TTC549 (cell line): ENCODE measurements around the gene PGBD2.
"Not testable (repeated sequence)": the region's sequence is repeated elsewhere in the genome, so short reads cannot be mapped to it uniquely, and the experiment has no call there.

Source experiments
- FAIRE-seq: peaks from 2 replicates; lab custom pipeline; 2012; peaks lifted over from hg19 to GRCh38; lab: Jason Lieb, UNC

Gene PGBD2

DNA sequence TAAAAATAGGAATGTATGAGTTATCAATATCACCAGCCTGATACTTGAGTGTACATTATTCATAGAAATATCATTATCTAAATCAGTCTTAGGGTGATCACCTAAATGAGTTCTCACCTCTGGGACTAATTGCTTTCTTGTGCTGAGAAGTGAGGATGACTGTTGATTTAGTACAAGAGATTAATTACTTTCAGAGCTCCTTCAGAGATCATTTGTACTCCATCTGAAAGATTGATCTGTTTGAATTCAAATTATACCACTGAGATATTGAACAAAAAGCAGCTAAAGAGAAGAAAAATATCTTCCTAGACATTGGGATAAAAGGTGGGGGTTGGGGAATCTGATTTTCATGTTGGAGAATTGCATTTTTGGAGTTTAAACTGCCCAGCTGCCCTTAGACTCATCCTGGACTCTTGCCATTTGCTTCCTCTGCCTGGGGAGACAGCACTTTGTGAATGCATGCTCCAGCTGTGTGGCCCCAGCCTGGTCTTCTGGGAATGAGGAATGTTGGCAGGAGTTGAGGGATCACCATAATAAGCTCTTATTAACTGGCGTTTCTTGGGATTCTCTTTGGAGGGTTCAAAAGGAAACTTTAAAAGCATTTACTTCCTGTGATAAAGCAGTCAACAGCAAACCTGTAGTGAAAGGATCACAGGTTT, 19.7 kb upstream of the PGBD2 start:
- FAIRE-seq = no peak

GRCh38 chr1:248889914-248890243, 16.2 kb upstream of the PGBD2 start:
- FAIRE-seq = not testable (repeated sequence)

DNA sequence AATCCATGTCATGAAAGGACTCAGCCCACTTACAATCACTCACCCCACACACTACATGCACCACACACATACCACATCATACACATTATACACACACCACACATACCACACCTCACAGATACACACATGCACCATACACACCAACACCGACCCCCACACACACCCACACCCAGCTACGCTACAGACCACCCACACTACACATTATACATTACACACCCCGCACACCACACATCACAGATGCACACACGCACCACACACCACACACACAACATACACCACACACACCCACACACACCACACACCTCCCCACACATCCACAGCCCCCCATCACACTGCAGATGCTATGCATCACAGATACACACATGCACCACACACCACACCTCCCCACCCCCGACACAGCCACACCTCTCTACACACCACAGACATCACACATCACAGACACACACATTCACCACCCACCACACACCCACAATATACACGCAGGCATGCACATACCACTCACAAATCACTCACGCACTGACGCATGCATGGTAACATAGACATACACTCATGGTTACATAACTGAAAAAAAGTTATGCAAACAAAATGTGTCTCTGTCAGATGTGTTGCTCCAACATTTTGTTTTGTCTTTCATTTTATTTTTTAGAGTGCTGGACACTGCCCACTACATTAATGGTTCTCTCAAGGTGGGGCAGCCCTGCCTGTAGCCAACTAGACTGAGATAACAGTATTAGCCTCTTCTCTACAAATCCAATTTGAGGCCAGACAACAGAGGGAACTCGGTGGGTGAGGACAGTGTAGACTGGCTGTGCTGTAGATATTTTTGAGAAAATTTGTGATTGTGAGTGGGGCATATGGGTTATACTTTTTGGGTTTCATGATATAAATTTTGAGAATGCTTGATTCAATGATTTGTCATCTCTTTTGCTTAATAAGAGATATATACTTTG, 15.2 kb upstream of the PGBD2 start:
- FAIRE-seq = no peak

GRCh38 chr1:248891758-248892157, 14.3 kb upstream of the PGBD2 start:
- no peak for FAIRE-seq

GRCh38 chr1:248892590-248892989, 13.4 kb upstream of the PGBD2 start:
- FAIRE-seq = no peak

- no peak for FAIRE-seq
These were observed 11.2 kb upstream of the PGBD2 start for GRCh38 chr1:248894837-248895236.

GRCh38 chr1:248897412-248898337, 8.4 kb upstream of the PGBD2 start:
- FAIRE-seq = no peak

DNA sequence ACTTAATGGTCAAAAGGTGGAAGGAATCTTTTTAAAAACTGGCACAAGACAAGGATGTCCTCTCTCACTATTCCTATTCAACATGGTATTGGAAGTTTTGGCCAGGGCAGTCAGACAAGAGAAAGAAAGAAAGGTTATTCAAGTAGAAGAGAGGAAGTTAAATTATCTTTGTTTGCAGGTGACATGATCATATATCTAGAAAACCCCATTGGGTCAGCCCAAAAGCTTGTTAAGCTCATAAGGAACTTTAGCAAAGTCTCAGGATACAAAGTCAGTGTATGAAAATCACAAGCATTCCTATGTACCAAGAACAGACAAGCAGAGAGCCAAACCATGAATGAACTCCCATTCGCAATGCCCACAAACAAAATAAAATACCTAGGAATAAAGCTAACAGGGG, 5.4 kb upstream of the PGBD2 start:
- no peak for FAIRE-seq

- no peak for FAIRE-seq
These were observed 4.5 kb upstream of the PGBD2 start for GRCh38 chr1:248901578-248901977.

DNA sequence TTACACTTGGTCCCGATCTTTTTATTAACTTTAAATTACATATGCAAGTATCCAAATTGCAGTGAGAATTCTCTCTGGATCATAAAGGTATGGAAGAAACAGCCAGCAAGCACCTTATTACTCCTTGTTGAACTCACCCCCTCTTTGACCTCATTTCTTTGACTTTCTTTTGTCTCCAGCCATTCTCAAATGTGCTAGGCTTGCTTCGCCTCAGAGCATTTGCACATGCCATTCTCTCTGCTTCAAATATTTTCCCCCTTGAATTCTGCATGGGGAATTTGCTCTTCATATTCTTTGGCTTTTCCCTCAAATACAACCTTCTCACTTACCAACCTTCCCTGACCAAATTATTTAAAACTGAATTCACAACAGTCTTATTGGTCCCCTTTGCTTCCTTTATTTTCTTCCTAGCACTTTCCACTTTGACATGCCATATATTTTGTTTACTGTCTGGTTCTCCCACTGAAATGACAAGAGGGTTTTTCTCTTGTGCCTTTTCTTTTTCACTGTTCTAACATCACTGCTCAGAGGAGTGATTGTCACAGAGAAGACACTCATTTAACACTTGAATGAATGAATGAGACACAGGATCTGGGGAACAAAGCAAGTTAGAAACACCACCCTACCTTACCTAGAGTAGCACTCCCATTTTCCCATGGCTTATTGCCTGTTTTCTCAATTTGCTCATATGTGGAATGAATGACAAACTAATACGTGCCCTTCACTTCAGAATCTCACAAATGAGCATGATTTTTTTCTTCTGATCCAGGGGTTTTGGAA, 1.4 kb upstream of the PGBD2 start:
- FAIRE-seq = no peak

DNA sequence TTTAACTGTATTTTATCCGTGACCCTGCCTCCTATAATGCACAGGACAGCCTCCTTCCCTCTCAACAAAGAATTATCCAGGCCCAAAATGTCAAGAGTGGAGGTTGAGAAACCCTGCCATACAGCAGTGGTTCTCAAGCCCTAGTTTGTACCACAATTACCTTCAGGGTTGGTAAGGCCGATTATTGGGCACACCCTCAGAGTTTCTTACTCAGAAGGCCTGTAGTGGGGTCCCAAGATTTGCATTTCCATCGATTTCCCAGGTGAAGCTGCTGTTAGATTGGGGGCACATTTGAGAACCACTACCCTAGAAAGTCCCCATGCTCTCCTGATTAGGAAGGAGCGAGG, 400 bp upstream of the PGBD2 start:
- no peak for FAIRE-seq

DNA sequence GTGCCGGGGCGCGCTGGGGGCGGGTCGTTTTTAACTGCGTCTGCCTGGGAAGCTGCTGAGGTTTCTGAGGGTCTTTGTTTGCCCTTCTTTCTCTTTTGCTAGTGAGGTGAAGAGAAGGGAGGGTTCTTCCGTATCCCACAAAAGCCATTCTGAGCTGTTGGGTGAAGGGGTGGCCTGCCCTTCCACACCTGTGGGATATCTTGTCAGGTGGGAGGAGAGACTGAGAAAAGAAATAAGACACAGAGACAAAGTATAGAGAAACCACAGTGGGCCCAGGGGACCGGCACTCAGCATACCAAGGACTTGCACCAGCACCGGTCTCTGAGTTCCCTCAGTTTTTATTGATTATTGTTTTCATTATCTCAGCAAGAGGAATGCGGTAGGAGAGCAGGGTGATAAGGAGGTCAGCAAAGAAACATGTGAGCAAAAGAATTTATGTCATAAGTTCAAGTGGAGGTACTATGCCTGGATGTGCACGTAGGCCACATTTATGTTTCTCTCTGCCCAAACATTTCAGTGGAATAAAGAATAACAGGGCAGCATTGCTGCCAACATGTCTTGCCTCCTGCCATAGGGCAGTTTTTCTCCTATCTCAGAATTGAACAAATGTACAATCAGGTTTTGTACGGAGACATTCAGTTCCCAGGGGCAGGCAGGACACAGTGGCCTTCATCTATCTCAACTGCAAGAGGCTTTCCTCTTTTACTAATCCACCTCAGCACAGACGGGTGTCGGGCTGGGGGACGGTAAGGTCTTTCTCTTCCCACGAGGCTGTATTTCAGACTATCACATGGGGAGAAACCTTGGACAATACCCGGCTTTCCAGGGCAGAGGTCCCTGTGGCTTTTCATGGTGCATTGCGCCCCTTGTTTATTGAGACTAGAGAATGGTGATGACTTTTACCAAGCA, 972 bp downstream of the PGBD2 start:
- no peak for FAIRE-seq

GRCh38 chr1:248910761-248911160, 4.7 kb downstream of the PGBD2 start:
- no peak for FAIRE-seq

- no peak for FAIRE-seq
These were observed 7.9 kb downstream of the PGBD2 start for GRCh38 chr1:248913933-248914332.

DNA sequence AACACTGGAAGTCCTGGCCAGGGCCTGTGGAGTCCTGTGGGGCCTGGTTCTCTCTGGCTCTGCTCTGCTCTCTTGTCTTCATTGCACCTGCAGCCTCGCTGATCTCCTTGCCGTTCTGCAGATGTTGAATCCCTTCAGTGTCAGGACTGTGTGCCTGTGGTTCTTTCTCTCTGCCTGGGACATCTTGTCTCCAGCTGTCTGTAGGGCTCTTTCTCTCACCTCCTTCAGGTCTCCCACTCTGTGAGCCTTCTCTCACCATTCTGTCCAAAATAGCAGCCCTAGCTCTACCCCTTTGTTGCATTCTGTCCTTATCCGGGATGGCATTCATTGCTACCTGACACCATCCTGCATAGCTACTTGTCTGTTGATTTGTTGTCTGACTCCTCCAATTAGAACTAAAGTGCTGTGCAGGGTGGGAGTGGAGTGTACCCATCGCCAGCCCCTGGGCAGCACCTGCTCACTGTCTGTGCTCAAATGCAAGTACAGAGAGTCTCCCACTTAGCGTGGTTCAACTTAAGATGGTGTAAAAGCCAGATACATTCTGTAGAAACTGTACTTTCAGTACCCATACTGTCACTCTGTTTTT, 8.9 kb downstream of the PGBD2 start:
- FAIRE-seq = no peak

GRCh38 chr1:248918131-248918530, 12.1 kb downstream of the PGBD2 start:
- no peak for FAIRE-seq

- FAIRE-seq = no peak
These were observed 17.6 kb downstream of the PGBD2 start for GRCh38 chr1:248923352-248924338.

GRCh38 chr1:248924696-248925532, 18.9 kb downstream of the PGBD2 start:
- no peak for FAIRE-seq
